Stimulated activated CD4-positive, alpha-beta T cell treated with anti-CD3 and anti-CD28 coated beads, TNF-alpha, amount 100 ng/mL, for 48 hours (primary cell): ENCODE results near the gene NT5DC4.
"Not testable (repeated sequence)": the region's sequence is repeated elsewhere in the genome, so short reads cannot be mapped to it uniquely, and the experiment has no call there.

Experiments used
- DNase-seq, 3 donors: peaks; one replicate each; pipeline ENCODE4 v3.0.0-alpha.2; 2020; ENCODE audit warnings: low read depth in 3 of 3

Gene NT5DC4

DNA sequence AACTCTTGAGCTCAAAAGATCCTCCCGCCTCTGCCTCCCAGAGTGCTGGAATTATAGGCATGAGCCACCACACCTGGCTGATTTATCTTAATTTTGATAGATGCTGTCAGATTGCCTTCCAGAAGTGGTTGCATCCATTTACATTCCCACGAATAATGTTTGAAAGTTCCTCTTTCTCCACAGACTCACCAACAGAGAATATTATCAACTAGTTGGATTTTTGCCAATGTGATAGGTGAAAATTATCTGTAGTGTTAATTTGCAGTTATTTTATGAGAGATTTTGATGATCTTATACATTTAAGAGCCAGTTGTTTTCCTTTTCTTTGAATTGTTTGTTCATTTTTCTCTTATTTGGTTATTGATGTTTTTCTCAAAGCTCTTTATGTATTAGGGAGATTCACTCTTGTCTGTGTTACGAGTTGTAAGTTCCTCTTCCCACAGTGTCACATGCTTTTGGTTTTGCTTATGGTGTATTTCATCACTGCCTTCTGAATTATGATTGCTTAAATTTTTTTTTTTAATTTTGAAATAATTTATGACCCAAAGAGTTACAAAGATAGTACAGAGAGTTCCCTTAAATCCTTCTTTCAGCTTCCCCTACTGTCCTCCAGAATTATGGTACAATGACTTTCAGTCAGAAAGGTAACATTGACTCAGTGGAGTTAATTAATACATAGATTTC is 20.7 kb upstream of the NT5DC4 start:
- no peak for DNase-seq

GRCh38 chr2:112701052-112701451 is 19.8 kb upstream of the NT5DC4 start:
- no peak for DNase-seq

DNA sequence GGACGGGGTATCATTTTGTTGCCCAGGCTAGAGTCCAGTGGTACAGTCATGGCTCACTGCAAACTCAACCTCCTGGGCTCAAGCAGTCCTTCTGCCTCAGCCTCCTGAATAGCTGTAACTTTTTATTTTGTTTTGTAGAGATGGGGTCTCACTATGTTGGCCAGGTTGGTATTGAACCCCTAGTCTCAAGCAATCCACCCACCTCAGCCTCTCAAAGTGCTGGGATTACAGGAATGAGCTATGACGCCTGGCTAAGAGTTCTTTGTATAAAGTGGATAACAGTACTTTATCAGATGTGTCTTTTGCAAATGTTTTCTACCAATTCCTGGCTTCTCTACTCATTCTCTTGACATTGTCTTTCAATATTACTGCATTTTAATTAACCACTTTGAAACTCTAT is 17.1 kb upstream of the NT5DC4 start:
- DNase-seq, result no peak

DNA sequence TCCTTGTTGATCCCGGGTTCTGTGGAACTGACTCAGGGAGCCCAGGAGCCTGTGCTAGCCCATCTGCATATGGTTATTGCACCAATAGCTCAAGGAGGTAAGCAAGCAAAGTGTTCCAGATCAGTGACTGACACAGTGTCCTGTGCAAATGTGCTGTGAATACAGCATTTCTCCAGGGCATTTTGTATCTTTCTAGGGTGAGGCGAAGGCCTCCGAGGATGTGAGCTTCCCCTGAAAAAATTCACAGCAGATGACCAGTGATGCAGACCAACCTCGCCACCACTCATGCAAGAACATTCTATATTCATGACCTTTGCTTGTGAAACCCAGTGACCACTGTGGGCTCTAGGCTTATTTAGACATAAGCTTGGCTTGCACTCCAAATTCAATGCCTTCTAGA is 15.2 kb upstream of the NT5DC4 start:
- DNase-seq, result no peak

DNA sequence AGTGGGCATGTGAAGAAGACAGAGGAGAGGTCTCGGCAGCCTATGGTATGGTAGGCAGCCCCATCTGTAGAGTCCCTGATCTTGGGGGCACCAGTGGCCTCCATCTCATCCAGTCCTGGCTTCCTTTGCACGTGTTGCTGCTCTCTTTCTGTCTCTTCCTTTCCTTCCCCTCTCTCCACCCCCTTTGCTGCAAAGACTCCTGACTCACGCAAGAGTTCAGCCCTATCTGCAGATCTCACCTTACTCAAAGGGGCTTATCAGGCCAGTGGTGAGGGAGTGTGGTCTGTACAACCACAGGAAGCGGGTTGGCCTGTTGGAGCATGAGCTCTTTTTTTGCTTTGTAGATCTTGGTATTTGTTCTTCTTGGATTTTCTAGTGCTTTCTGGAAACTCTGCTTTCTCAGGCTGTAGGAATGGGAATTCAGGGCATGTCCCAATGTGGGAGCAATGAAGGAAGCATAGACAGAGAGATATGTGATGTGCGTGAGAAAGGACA is 14.6 kb upstream of the NT5DC4 start:
- DNase-seq, result peak in 1 of 3 donors; percentile 50

DNA sequence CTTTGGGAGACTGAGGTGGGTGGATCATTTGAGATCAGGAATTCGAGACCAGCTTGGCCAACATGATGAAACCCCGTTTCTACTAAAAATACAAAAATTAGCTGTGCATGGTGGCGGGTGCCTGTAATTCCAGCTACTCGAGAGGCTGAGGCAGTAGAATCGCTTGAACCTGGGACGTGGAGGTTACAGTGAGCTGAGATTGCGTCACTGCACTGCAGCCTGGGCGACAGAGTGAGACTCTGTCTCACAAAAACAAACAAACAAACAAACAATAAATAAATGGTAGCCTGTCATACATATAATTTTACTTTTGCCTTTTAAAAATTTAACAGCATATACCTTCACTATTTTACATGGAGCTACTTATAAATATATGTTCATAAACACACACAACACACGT is 13.9 kb upstream of the NT5DC4 start:
- not testable (repeated sequence) for DNase-seq

- no peak for DNase-seq
Measured at GRCh38 chr2:112708968-112709367, 11.9 kb upstream of the NT5DC4 start.

- DNase-seq, result no peak
Measured at GRCh38 chr2:112709703-112710102, 11.1 kb upstream of the NT5DC4 start.

DNA sequence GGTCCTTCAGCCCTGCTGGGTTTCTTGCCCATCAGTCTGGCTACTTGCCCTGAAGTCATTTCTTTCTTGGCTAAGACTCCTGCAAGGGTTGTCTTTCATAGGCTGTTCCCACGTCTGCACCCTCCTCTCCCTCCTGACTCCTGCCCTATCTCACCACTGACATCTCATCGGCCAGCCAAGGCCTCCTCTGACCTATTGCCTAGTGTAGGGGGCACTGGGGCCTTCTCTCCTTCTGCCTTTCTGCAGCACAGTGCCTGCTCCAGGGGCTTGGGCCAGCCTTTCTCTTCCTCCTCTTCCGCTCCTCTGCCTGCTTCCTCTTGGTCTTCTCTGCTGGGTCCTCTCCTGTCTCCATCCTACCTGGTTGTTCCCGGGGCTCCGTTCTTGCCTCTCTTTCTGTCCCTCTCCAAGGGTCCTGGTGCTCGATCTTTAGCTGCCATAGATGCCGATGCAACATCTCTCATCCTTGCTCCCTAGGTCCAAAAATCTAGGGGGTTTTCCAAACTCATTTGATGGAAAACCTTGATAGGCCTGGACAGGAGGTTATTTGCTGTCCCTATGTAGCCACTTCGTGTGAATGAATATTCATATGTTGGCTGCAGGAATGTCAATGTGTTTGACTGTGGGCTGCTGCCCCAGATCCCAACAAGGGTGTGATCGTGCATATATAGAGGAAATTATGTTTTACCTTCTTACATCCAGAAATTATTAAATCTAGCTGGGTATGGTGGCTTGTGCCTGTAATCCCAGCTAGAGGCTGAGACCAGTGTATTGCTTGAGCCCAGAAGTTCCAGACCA is 9.7 kb upstream of the NT5DC4 start:
- DNase-seq, result no peak

- no peak for DNase-seq
Measured at GRCh38 chr2:112712465-112712864, 8.4 kb upstream of the NT5DC4 start.

DNA sequence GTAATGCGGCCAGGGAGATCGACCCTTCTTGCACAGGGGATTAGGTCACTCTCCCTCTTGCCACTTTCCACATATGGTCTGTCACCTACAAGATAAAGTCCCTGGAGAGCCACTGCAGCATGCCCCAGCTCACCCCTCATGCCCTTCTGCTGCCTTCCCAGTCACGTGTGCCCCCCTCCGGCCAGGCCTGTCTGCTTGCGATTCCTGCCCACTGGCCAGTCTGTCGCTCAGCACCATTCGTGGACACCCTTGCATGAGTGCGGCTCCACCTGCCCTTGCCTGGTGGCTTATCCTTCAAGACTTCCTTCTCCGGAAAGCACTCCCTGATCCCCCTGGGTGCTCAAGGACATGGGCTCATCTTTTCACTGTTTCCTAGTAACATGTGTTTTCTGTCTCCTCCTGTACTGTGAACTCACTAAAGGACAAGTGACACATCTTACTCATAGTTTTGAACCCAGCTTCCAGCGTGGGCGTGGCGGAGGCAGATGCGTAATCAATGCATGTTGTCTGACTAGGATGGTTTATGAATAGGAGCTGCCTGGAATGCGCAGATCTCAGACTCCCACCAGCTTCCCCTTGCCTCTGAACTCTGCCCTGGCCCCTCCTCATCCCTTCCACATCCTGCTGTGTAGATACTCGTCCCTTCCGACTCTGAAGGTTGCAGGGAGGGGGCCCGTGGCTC is 7.8 kb upstream of the NT5DC4 start:
- peak; percentile 36 to 62 (median 61) for DNase-seq

DNA sequence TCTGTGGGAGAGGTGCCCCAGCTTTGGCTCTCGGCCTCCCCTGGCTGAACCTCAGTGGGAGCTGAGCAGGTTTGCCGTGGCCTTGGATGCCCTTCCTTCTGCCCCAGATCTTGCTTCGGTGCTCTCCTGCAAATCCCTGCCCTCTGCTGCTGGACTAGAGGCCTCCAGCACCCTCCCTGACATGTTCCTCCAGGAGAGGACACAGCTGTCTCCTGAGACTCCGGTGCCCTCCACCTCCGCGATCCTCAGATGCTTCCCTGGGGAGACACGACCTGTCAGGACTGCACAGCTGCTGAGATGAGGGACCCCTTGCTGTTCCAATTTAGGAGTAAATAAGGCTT is 7.3 kb upstream of the NT5DC4 start:
- DNase-seq, result no peak

DNA sequence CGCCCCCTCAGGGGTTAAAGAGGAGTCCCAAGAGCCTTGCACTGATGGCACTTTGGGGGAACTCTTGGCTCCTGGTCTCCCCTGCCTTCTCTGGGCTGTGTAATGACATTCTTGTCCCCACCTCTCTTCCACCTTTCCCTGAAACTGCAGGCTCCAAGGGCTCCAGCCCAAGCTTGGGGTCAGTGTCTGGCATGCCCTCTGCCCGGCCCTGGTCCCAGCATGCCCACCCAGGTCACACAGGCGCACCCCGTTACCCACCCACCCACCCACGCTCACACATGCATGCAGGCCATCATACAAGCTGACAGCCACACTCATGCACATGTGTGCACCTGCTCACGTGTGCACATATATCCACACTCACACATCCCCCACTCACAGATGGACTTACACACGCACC is 6.9 kb upstream of the NT5DC4 start:
- DNase-seq, result no peak

- DNase-seq, result no peak
Measured at GRCh38 chr2:112714331-112714730, 6.5 kb upstream of the NT5DC4 start.

DNA sequence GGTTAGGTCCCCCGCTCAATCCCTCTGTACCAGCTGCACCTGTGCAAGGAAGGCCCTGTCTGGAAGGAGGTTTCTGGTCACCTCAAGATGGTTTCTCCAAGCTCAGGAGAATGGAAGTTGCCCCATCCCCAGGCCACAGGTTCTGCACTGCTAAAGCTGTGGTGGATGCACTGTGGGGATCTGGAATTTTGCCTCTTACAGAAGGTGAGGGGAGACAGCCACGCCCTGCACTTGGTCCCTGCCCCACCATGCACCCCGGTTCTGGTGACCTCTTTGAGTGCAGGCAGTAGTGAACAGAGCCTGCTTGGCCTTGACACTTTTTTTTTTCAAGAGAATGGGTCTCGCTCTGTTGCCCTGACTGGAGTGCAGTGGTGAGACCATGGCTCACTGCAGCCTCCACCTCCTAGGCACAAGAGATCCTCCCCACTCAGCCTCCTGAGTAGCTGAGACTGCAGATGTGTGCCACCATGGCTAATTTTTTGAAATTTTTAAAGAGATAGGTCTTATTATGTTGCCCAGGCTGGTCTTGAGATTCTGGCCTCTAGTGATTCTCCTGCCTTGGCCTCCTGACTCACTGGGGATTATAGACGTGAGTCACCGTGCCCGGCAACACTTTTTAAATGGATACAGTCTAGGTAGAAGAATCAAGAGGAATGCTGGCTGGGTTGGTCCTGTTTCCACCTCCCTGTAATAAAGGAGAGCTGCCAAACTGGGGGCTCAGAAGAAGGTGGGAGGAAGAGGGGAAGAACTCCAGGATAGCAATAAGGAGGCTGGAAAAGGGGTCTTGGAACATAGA is 5.8 kb upstream of the NT5DC4 start:
- DNase-seq, result no peak

DNA sequence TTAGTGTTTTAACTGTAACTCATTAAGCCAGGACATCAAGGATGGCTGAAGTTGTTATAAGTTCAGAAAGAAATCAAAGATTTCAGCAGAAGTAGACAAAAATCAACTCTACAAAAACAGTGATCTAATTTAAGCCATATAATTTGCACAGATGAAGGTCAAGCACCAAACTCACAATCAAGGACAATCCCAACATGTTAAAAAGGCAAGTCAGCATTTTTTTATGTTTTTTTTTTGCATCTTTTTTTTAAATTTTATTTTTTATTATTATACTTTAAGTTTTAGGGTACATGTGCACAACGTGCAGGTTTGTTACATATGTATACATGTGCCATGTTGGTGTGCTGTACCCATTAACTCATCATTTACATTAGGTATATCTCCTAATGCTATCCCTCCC is 4.7 kb upstream of the NT5DC4 start:
- DNase-seq, result not testable (repeated sequence)

DNA sequence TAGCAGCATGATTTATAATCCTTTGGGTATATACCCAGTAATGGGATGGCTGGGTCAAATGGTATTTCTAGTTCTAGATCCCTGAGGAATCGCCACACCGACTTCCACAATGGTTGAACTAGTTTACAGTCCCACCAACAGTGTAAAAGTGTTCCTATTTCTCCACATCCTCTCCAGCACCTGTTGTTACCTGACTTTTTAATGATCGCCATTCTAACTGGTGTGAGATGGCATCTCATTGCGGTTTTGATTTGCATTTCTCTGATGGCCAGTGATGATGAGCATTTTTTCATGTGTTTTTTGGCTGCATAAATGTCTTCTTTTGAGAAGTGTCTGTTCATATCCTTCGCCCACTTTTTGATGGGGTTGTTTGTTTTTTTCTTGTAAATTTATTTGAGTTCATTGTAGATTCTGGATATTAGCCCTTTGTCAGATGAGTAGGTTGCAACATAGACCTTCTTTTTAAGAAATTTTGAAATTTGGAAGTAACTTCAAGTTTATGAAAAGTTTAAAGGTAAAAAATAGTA is 3.9 kb upstream of the NT5DC4 start:
- DNase-seq, result not testable (repeated sequence)

DNA sequence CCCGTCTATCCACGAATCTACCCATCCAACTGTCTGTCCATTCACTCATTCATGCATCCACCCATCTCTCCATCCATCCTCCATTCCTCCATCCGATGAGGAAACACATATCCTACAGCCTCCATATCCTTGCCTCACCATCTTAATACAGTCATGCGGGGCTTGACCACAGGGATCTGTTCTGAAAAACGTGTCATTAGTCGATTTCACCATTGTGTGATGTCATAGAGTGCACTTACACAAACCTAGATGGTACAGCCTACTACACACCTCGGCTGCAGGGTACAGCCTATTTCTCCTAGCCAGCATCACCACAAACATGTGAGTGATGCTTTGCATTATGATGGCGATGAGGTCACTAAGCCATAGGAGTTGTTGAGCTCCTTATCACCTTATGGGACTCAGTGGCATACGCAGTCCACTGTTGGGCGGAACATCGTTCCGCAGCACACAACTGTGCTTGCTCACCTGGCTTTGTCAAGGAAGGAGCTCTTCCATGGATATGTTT is 1.9 kb upstream of the NT5DC4 start:
- no peak for DNase-seq

- DNase-seq, result no peak
Measured at GRCh38 chr2:112721819-112722522, 1.2 kb downstream of the NT5DC4 start.

- no peak for DNase-seq
Measured at GRCh38 chr2:112722816-112723546, 2.2 kb downstream of the NT5DC4 start.
